Activated gamma-delta T cell treated with anti-CD3 and anti-CD28 coated beads, Interleukin-2, amount 50 U/mL, for 16 hours (primary cell): ENCODE results near the gene FAM107B.

ENCODE experiments used
- DNase-seq: peaks from one replicate; pipeline ENCODE4 v3.0.0-alpha.2; 2020; ENCODE audit warnings: low read depth

FAM107B gene

GRCh38 chr10:14489522-14490177 lies 285.0 kb downstream of the FAM107B start:
- no peak for DNase-seq

GRCh38 chr10:14487488-14487883 lies 287.2 kb downstream of the FAM107B start:
- DNase-seq = no peak

DNA sequence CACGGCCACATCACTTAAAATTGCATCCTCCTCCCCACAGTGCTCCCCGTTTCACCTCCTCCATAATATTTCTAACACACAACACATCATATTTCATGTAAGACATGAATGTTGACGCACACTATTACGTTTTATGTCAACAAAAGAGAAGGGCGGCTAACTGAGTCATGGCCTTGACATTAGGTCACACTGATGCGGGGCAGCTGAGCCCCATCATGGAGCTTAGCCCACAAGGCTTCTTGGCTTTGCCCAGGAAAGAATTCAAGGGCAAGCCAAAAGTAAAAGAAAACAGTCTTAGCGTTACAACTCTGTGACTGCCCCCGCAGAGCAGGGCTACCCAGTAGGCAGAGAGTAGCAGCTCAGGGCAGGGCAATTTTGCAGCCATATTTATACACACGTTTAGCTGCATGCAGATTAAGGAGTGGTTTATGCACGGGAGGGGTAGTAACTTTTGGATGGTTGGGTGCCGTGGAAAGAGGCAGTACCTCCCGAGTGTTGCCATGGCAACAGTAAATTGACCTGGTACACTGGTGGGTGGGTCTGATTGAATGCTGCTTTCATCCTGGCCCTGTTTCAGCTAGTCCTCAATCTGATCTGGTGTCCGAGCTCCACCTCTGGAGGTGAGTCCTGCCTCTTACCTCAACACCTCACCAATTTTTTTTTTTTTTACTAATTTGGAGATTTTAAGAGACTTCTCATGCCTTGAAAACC lies 287.8 kb downstream of the FAM107B start:
- DNase-seq = no peak

GRCh38 chr10:14485986-14486385 lies 288.7 kb downstream of the FAM107B start:
- no peak for DNase-seq

DNA sequence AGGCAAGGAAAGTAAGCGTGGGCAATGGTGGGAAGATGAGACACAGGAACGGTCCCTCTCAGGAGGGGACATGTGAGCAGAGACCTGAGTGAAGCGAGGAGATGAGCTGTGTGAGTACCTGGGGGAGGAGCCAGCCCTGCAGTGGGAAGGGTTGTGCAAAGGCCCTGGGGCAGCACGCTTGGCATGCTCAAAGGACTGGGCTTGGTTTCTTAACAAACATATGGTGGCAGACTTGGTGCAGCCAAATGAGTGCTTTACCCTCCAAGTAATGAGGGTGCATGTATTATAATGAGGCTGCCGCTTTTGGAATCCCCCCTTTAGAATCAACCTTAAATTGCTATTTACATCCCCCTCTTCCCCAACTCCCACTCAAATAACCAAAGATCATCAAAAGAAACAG lies 291.3 kb downstream of the FAM107B start:
- DNase-seq = no peak

DNA sequence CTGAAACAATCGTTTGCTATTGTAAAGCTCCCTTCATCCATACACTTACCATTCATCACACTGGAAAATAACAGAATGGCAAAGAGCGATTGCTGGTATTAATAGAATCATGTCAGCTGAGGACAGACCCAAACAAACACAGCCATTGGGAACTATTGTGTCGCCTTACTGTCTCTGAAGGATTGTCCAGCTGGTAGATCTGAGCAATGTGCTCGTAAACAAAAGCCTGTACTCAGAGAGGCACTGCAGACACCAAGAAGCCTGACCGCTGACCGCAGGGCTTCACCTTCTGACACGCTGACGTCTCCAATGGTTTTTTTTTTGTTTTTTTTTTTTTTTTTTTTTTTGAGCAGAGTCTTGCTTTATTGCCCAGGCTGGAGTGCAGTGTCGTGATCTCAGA lies 292.9 kb downstream of the FAM107B start:
- no peak for DNase-seq

GRCh38 chr10:14481014-14481413 lies 293.7 kb downstream of the FAM107B start:
- DNase-seq = no peak

- DNase-seq = no peak
These were observed 296.1 kb downstream of the FAM107B start for GRCh38 chr10:14478604-14479003.

DNA sequence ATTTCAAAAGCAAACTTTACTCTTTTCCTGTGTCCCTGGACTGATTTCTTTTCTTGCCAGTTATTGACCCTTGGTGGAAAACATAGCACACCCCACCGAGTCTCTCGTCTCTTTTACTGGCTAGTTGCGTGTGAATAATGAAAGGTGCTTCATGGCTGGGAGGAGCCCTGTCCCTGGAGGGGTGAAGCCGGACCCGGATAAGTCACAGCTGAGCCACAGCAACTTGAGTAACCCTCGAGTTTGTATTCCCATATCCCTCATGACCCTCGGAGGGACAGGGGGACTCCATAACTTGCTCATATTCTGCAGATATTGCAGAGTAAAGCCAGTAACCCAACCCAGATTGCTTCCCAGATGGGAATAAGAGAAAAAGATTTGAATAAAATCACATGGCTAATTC lies 296.5 kb downstream of the FAM107B start:
- DNase-seq = no peak

DNA sequence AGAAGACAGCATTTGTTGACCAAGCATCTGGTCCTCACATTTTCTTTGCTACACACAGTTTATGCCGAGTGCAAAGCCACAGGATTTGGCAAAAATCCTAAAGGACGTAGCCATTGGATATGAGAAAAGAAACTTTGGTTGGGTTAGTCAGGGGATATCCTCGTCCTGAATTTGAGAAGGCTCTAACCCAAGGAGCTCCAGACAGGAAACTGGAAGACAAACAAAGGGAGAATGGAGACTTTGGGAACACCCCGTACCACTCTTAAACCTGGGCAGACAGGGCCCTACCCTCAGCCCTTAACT lies 297.3 kb downstream of the FAM107B start:
- no peak for DNase-seq

DNA sequence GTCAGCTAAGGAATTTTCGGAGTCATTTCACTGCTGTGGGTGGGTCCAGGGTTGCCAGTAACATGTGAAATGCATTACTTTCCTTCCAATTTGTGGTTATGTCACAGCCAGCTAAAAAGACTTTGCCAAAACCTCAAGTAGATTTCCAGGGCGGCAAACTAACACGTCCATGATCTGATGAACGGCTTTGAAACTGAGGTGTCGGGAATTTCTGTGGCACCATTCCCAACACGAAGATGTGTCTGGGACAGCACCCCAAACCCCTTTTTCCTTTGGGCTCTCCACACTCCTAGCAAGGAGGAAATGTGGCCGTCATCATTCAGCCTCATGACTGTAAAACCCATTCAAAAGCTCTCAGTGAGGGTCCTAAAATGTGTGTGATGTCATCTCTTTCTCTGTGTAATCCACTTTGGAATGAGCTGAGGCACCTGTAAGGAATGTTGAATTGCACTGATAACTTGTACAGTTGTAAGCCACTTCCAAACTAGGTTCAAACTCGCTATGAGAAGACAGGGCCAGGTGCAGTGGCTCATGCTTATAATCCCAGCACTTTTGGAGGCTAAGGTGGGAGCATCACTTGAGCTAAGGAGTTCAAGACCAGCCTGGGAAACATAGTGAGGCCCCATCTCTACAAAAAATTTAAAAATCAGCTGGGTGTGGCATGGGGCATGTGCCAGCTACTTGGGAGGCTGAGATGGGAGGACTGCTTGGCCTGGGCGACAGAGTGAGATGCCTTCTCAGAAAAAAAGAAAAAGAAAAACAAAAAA lies 297.9 kb downstream of the FAM107B start:
- DNase-seq = no peak

DNA sequence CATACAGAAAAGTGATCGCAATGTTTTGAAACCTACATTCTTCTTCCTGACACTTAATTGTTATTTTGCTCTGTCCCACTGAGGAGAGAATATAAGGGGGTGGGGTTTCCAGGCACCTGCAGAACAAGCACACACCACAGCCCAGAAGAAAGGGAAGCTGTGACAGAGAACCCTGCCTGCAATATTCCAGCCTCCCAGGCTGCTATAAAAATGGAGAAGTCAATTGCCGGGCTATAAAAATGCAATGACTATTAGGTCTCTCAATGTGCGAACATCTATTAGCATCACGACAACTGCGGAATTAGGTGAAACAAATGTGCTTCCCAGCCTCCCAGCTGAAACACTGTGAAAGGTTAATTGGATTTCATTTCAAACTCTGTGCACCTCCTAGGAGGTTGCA lies 298.7 kb downstream of the FAM107B start:
- DNase-seq = no peak

DNA sequence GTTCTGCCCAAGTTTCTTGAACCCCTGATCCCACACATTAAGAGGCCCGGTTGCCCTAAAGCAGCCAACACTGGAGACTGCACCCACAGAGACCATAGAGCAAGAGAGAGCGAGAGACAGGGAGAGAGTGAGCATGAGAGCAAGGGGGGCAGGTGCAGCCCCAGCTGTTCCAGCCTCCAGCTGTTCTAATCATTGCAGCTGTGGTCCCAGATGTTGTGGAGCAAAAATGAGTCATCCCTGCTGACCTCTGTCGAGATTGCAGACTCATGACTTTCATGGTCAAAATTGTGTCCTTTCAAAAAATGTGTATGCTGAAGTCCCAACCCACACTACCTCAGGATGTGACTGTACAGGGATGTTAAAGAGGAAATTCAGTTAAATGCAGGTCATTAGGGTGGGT lies 300.0 kb downstream of the FAM107B start:
- no peak for DNase-seq

- DNase-seq = no peak
These were observed 303.8 kb downstream of the FAM107B start for GRCh38 chr10:14470920-14471319.

- DNase-seq = no peak
These were observed 306.0 kb downstream of the FAM107B start for GRCh38 chr10:14468726-14469125.
